ENCODE data around the gene TOGARAM2. TPM values are rescaled to one million over a fixed set of nuclear protein-coding genes. Genes with fewer than 3 reads are reported as not detected.
A peak's percentile ranks its signal among the peaks of the same experiment; 100 is the strongest.

Gene TOGARAM2
- polyA plus RNA-seq, 1 experiment = 0.30 TPM

- ChIA-PET CTCF (interaction anchor here (1.0 to 1.8 kb wide), 3 partner anchors 17 to 56 kb away, joined by 3 to 4 read pairs (median 3); no protein-coding TSS in a partner anchor), POLR2A (interaction anchor here (0.6 kb wide), 1 partner anchor 24 kb away, joined by 8 read pairs; no protein-coding TSS in a partner anchor)
- peak; percentile 28 for TF ChIP-seq CTCF (IDR thresholded peaks at IDR 0.05; ENCODE audit: low read depth, low read length)
- H3K9me3 ChIP-seq (ENCODE audit: control insufficient read depth, insufficient read depth, low read length) = no peaks in the 10 kb centered on the region; the same call in 1 of the 2 replicates
- DNase-seq (ENCODE audit: low read depth, low spot score) = no peak
- no peak overlapping the region for H3K27ac ChIP-seq (ENCODE audit: low read depth, low read length)
- no peaks in the 10 kb centered on the region for H3K27me3 ChIP-seq (ENCODE audit: control insufficient read depth, insufficient read depth, low read length)
- H3K4me3 ChIP-seq (ENCODE audit: low read depth, low read length) = no peak overlapping the region
Measured at GRCh38 chr2:29014811-29015421, 33.8 kb downstream of the TOGARAM2 start.

- Histone ChIP-seq H3K27me3 (ENCODE audit: control insufficient read depth, insufficient read depth, low read length) (no peaks in the 10 kb centered on the region), H3K27ac (ENCODE audit: low read depth, low read length) (no peak overlapping the region), H3K9me3 (ENCODE audit: control insufficient read depth, insufficient read depth, low read length) (no peaks in the 10 kb centered on the region; the same call in 1 of the 2 replicates), H3K4me3 (ENCODE audit: low read depth, low read length) (no peak overlapping the region)
- ChIA-PET POLR2A (interaction anchor here (0.6 kb wide), 1 partner anchor 25 kb away, joined by 8 read pairs; no protein-coding TSS in a partner anchor), CTCF (interaction anchor here (1.0 to 1.8 kb wide), 3 partner anchors 16 to 57 kb away, joined by 3 to 4 read pairs (median 3); no protein-coding TSS in a partner anchor)
- DNase-seq (ENCODE audit: low read depth, low spot score) = no peak
- no peak for TF ChIP-seq CTCF (IDR thresholded peaks at IDR 0.05; ENCODE audit: low read depth, low read length)
Measured at GRCh38 chr2:29015701-29016470, 34.8 kb downstream of the TOGARAM2 start.

GRCh38 chr2:29016504-29016903 lies 35.4 kb downstream of the TOGARAM2 start:
- TF ChIP-seq CTCF (IDR thresholded peaks at IDR 0.05; ENCODE audit: low read depth, low read length) = no peak
- no peaks in the 10 kb centered on the region; the same call in 1 of the 2 replicates for H3K9me3 ChIP-seq (ENCODE audit: control insufficient read depth, insufficient read depth, low read length)
- H3K4me3 ChIP-seq (ENCODE audit: low read depth, low read length) = no peak overlapping the region
- H3K27me3 ChIP-seq (ENCODE audit: control insufficient read depth, insufficient read depth, low read length) = no peaks in the 10 kb centered on the region
- ChIA-PET POLR2A (no interaction called here), CTCF (no interaction called here)
- no peak for DNase-seq (ENCODE audit: low read depth, low spot score)
- H3K27ac ChIP-seq (ENCODE audit: low read depth, low read length) = no peak overlapping the region

- H3K27me3 ChIP-seq (ENCODE audit: control insufficient read depth, insufficient read depth, low read length) = no peaks in the 10 kb centered on the region
- no peak for DNase-seq (ENCODE audit: low read depth, low spot score)
- no peaks in the 10 kb centered on the region; the same call in 1 of the 2 replicates for H3K9me3 ChIP-seq (ENCODE audit: control insufficient read depth, insufficient read depth, low read length)
- POLR2A ChIA-PET = no interaction called here
- CTCF ChIA-PET = no interaction called here
- H3K4me3 ChIP-seq (ENCODE audit: low read depth, low read length) = no peak overlapping the region
- no peak for TF ChIP-seq CTCF (IDR thresholded peaks at IDR 0.05; ENCODE audit: low read depth, low read length)
- no peak overlapping the region for H3K27ac ChIP-seq (ENCODE audit: low read depth, low read length)
Measured at GRCh38 chr2:29017716-29018435, 36.8 kb downstream of the TOGARAM2 start.
